Epithelial cell of esophagus (primary cell): ENCODE data around the gene MCOLN3.

Source experiments
- DNase-seq: peaks from one replicate; pipeline ENCODE4 v3.0.0; 2010; ENCODE audit warnings: low read depth
- H3K4me3 ChIP-seq: 2 replicates; pipeline ENCODE4 v1.5.1; 2011; ENCODE audit warnings: mild to moderate bottlenecking, low read length, control low read depth
- TF ChIP-seq, protein P1 (sequence below): IDR thresholded peaks from 2 replicates; pipeline ENCODE4 v1.5.1; 2011; ENCODE audit warnings: low read depth, mild to moderate bottlenecking, low read length, control low read depth, inconsistent platforms; ENCODE audit not compliant: insufficient read depth; ENCODE audit errors: missing control alignments

The MCOLN3 gene, protein sequence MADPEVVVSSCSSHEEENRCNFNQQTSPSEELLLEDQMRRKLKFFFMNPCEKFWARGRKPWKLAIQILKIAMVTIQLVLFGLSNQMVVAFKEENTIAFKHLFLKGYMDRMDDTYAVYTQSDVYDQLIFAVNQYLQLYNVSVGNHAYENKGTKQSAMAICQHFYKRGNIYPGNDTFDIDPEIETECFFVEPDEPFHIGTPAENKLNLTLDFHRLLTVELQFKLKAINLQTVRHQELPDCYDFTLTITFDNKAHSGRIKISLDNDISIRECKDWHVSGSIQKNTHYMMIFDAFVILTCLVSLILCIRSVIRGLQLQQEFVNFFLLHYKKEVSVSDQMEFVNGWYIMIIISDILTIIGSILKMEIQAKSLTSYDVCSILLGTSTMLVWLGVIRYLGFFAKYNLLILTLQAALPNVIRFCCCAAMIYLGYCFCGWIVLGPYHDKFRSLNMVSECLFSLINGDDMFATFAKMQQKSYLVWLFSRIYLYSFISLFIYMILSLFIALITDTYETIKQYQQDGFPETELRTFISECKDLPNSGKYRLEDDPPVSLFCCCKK

DNA sequence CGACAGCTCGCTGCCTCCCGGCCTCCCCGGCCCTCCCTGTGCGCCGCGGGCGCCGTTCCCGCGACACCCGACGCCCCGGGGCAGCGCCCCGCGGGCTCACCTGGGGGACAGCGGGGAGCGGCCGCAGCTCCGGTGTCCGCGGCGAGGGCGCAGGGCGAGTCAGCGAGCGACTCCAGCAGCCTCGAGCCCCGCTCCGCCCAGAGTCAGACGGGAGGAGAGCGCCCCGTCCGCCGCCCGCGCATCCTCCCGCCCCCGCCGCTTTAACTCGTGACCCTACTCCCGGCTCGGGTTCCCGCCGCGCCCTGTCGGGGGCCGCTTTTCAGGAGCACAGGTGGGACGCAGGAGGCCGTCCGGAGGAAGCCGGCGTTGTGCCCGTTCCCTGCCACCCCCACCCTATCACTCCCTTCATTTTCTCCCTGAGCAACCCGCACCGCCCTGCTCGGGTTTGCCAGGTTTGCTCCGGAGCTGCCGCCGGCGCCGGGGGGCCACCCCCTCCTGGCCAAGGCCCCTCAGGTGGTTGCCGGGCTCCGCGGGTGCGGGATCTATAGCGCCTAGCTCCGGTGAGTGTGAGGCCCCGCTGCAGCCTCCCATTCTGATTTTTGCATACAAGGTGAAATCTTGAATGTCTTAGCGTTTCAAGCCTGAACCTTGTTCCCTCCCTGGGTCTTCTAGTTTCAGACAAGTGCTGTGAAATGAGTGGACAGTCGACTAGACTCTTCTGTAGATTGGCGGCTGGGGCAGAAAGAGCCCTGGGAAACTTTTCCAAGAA, at the start of gene MCOLN3:
TSS of gene MCOLN3 (minus strand) at position 205 of the 769 bp plus-strand sequence. CDS start 3,140 bp downstream, outside the sequence.
- DNase-seq, result peak; percentile 32
- peak within 1 kb of the TSS; percentile 40 for H3K4me3 ChIP-seq
- TF ChIP-seq, protein P1, sequence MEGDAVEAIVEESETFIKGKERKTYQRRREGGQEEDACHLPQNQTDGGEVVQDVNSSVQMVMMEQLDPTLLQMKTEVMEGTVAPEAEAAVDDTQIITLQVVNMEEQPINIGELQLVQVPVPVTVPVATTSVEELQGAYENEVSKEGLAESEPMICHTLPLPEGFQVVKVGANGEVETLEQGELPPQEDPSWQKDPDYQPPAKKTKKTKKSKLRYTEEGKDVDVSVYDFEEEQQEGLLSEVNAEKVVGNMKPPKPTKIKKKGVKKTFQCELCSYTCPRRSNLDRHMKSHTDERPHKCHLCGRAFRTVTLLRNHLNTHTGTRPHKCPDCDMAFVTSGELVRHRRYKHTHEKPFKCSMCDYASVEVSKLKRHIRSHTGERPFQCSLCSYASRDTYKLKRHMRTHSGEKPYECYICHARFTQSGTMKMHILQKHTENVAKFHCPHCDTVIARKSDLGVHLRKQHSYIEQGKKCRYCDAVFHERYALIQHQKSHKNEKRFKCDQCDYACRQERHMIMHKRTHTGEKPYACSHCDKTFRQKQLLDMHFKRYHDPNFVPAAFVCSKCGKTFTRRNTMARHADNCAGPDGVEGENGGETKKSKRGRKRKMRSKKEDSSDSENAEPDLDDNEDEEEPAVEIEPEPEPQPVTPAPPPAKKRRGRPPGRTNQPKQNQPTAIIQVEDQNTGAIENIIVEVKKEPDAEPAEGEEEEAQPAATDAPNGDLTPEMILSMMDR, result no peak

DNA sequence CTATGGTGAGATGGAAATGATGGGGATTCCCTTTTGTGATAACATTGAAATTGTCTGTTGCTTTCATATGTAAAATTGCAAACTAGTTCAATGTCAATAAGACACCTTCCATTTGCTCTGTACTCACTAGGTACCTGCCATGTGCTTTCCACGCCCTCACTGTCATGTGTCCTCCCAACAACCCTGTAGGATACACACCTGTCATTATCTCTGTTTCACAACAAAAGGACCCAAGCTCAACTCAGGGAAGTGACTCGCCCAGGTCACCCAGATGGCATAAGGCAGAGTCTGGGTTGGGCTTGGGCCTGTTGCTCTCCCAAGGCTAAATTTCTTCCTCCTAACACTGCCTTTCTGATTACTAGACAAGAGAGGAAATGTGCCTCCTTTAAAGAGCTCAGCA, 45.3 kb upstream of the MCOLN3 start:
- TF ChIP-seq, protein P1, result no peak
- DNase-seq, result peak; percentile 53

DNA sequence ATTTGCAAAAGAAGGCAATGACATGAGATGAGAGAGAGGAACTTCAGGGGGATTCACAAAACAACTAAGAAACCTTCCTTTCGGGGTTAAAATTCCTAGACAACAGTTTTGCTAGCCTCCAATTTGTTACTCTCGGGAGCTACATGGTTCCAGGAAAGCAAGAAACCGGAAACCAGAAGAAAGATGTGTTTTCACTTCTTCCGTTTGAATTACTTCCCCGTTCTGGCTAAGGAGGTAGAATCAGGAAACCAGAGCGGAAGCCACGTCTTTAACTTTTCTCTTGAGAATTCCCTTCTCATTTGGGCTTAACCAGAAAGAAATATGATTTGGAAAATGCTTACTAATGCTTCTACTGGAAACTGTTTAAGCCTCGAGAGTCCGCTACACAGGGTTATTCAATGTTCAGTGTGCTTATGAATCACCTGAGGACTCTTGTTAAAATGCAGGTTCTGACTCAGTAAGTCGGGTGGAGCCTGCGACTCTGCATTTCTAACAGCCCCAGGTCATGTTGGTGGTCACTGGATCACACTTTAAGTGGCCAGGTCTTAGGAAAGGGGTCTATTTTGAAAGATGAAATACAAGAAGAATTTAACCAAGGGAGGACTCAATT, 43.5 kb upstream of the MCOLN3 start:
- TF ChIP-seq, protein P1, result no peak
- DNase-seq, result peak; percentile 71
- no peak overlapping the region for H3K4me3 ChIP-seq

More for the DNA sequence above, 45.3 kb upstream of the MCOLN3 start:
- H3K4me3 ChIP-seq, result no peak overlapping the region

DNA sequence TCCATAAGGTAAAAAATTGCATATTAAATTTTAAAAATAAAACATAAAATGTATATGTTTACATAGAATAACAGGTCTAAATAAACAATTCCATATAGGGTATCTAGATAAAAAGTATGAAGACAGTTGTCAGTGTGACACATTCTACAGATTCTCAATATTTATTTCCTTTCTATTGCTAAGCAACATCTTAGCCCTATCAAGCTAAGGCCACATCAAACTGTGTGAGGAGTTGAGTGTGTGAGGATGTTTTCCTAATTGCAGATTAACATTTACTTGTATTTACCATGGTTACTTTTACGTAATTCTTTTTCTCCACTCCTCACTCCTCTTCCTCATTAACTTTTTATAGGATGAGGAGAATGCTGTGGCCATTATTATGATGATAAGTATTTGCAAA, 41.9 kb upstream of the MCOLN3 start:
- no peak for DNase-seq
- no peak overlapping the region for H3K4me3 ChIP-seq
- TF ChIP-seq, protein P1, result no peak

DNA sequence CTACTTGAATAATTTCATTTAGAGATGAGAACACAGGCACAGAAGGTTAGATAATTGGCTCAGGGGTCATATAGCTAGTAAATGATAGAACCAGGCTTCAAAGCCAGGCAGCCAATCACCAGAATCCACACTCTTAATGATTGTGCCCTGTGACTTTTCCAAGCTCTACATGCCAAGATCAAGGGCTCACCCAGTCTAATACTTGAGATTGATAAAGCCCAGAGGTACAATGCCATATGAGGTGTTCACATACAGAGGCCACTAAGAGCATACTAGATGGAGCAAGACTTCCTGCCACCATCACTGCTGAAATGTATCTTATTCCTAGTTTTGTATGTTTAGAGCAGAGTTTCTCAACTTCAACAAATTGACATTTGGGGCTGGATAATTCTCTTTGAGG, 40.9 kb upstream of the MCOLN3 start:
- DNase-seq, result no peak
- TF ChIP-seq, protein P1, result no peak
- no peak overlapping the region for H3K4me3 ChIP-seq

DNA sequence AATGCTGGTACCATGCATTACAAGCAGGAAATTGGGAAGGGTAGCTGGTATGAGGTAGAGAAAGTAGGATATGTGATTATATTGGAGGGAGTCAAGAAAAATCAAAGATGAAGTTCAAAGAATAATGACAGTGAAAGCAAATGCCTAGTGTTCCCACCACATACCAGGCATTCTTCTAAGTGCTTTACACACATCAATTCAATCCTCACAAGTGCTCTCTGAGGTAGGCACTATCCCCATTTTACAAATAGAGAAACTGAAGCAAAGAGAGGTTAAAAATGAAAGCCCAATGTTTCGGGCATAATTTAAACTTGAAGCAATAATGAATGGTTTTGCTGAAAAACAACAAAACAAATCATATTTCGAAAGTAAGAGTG, 40.1 kb upstream of the MCOLN3 start:
- TF ChIP-seq, protein P1, result no peak
- no peak for DNase-seq
- no peak overlapping the region for H3K4me3 ChIP-seq
